Tibial nerve (tissue), 4 donors: ENCODE measurements around the gene CRIP3. TPM values are rescaled to one million over a fixed set of nuclear protein-coding genes. Genes with fewer than 3 reads are reported as not detected.
"Not testable (repeated sequence)": the region's sequence is repeated elsewhere in the genome, so short reads cannot be mapped to it uniquely, and the experiment has no call there.

Experiments
- DNase-seq, 2 donors: peaks; one replicate each; pipeline ENCODE4 v3.0.0-alpha.2; 2019; ENCODE audit warnings: low spot score in 2 of 2
- H3K27ac ChIP-seq, 4 donors: fragments of 200-600 bp; sonication (generic) in 3 of 4; one replicate each; pipeline ENCODE4 v1.5.1; 2017 to 2019; ENCODE audit warnings: mild to moderate bottlenecking in 1 of 4
- H3K27me3 ChIP-seq, 2 donors: fragments of 200-600 bp; sonication (generic) in 1 of 2; one replicate each; pipeline versions ENCODE4 v1.5.1 to v1.6.0; 2017 to 2019
- H3K36me3 ChIP-seq, 3 donors: fragments of 200-600 bp; sonication (generic); one replicate each; pipeline ENCODE4 v1.5.1; 2018 to 2019
- H3K4me1 ChIP-seq, 4 donors: fragments of 200-600 bp; sonication (generic) in 3 of 4; one replicate each; pipeline ENCODE4 v1.5.1; 2017 to 2019
- H3K4me3 ChIP-seq, 4 donors: fragments of 200-600 bp; sonication (generic) in 3 of 4; one replicate each; pipeline ENCODE4 v1.5.1; 2017 to 2019; ENCODE audit warnings: mild to moderate bottlenecking in 1 of 4, moderate library complexity in 1 of 4
- H3K9me3 ChIP-seq, 4 donors: fragments of 200-600 bp; sonication (generic) in 3 of 4; one replicate each; pipeline ENCODE4 v1.5.1; 2017 to 2019
- EP300 ChIP-seq, 2 donors: sonication (generic); formaldehyde crosslinking; IDR thresholded peaks; one replicate each; pipeline ENCODE4 v1.6.1; 2017; ENCODE audit warnings: antibody characterized with exemption in 2 of 2, mild to moderate bottlenecking in 1 of 2
- POLR2A ChIP-seq, 2 donors: fragments of 450-650 bp; IDR thresholded peaks; one replicate each; pipeline ENCODE4 v1.6.1; 2017; ENCODE audit warnings: antibody characterized with exemption in 2 of 2, mild to moderate bottlenecking in 2 of 2, moderate library complexity in 2 of 2
- WGBS, 2 donors: methylation state at CpG; one replicate each; pipeline ENCODE4 v1.1.5; 2018; 5-methylcytosine and 5-hydroxymethylcytosine counted together
- total RNA-seq, 4 donors: library from RNA; depleted of rRNA; stranded (reverse); fragments of >200 nt; gene quantifications; one replicate each; pipeline ENCODE4 v1.1.0, GENCODE V29; 2016
- TF ChIP-seq, protein P1 (sequence below), 5 experiments: fragments of 200-600 bp in 3 of 5; fragments of 450-650 bp in 2 of 5; sonication (generic) in 3 of 5; IDR thresholded peaks; one replicate each; pipeline ENCODE4 v1.5.1; 2016 to 2019; ENCODE audit warnings: antibody characterized with exemption in 5 of 5, mild to moderate bottlenecking in 3 of 5, moderate library complexity in 2 of 5

Gene CRIP3
- total RNA-seq, 4 donors from 2014 or later, result 5.2 to 12.7 (median 6.1) TPM; not detected in 1

DNA sequence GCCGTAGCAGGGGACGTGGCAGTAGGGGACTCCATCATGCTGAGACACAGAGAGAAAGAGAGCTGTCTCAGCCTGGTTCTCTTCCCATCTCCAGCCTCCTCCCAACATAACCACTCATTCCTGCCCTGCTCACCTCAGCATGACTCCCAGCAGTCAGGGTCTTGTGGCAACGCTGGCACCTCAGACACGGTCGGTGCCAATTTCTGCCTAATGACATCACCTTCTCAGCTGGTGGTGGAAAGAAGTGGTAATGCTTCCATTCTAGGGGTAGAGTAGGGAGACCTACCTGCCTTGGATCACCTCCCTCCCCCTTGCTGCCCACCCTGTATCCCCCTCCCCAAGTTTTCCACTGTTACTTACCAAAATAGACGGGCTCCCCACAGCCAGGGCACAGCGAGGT, 2.5 kb downstream of the CRIP3 start:
- H3K27ac ChIP-seq, result no peak overlapping the region
- TF ChIP-seq, protein P1, sequence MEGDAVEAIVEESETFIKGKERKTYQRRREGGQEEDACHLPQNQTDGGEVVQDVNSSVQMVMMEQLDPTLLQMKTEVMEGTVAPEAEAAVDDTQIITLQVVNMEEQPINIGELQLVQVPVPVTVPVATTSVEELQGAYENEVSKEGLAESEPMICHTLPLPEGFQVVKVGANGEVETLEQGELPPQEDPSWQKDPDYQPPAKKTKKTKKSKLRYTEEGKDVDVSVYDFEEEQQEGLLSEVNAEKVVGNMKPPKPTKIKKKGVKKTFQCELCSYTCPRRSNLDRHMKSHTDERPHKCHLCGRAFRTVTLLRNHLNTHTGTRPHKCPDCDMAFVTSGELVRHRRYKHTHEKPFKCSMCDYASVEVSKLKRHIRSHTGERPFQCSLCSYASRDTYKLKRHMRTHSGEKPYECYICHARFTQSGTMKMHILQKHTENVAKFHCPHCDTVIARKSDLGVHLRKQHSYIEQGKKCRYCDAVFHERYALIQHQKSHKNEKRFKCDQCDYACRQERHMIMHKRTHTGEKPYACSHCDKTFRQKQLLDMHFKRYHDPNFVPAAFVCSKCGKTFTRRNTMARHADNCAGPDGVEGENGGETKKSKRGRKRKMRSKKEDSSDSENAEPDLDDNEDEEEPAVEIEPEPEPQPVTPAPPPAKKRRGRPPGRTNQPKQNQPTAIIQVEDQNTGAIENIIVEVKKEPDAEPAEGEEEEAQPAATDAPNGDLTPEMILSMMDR (IDR thresholded peaks at IDR 0.05), result no peak
- no peak for TF ChIP-seq POLR2A (IDR thresholded peaks at IDR 0.05)
- no peak for TF ChIP-seq EP300 (IDR thresholded peaks at IDR 0.05)
- no peak for DNase-seq
- H3K4me3 ChIP-seq, result no peak overlapping the region
- peaks cover 0 to 13% (median 3%) of the 10 kb centered on the region in 4 donors for H3K4me1 ChIP-seq
- no peaks in the 10 kb centered on the region for H3K9me3 ChIP-seq
- WGBS, 2 donors, result 81 to 89% methylated on average over 7 of the region's 7 CpGs
- H3K36me3 ChIP-seq, result no peaks in the 10 kb centered on the region
- H3K27me3 ChIP-seq, result peaks cover 0 to 27% of the 10 kb centered on the region in 2 donors

DNA sequence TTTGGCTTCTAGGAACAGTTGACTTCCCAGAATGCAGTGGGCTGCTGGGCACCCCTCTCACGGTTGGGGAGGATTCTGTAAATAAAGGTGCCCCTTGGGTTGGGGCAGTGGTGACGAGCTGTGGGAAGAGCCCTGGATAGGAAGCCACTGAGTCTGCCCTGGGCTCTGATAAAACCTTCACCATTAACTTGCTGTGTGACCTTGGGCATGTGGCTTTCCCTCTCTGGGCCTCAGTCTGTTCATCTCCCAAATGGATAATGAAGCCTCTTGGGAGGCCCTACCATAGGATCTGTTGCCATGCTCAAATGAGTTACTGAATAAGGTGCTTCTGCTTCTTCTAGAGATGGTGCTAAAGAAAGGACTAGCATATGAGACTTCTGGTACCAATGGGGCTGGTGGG, 3.7 kb downstream of the CRIP3 start:
- DNase-seq, result no peak
- 89 to 92% methylated on average over 2 of the region's 2 CpGs for WGBS, 2 donors
- Histone ChIP-seq H3K9me3 (no peaks in the 10 kb centered on the region), H3K27me3 (peaks cover 0 to 28% of the 10 kb centered on the region in 2 donors), H3K4me3 (no peak overlapping the region), H3K27ac (no peak overlapping the region), H3K4me1 (peaks cover 0 to 13% (median 3%) of the 10 kb centered on the region in 4 donors), H3K36me3 (no peaks in the 10 kb centered on the region)
- TF ChIP-seq, protein P1 (IDR thresholded peaks at IDR 0.05), result no peak
- TF ChIP-seq POLR2A (IDR thresholded peaks at IDR 0.05) (no peak), EP300 (IDR thresholded peaks at IDR 0.05) (no peak)

DNA sequence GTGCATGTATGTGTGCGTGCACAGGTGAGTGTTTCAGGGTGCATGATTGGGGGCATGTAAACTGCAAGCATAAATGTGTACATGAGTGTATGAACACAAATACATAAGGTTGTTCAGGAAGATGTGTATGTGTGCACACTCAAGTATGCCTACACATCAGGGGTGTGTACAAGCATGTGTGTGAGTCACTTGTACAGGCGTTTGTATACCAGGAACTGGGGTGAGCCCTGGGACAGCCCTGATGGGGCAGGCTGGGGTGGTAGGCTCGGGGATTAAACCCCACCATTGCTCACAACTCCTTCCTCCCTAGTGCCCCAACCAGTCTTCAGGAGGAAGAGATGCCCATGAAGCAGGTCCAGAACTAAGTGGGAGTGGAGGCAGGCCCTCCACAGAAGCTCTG, 4.3 kb downstream of the CRIP3 start:
- WGBS, 2 donors, result 70 to 78% methylated on average over 3 of the region's 3 CpGs
- TF ChIP-seq POLR2A (IDR thresholded peaks at IDR 0.05), result no peak
- TF ChIP-seq EP300 (IDR thresholded peaks at IDR 0.05), result no peak
- TF ChIP-seq, protein P1 (IDR thresholded peaks at IDR 0.05), result no peak
- Histone ChIP-seq H3K27ac (no peak overlapping the region), H3K36me3 (no peaks in the 10 kb centered on the region), H3K4me3 (no peak overlapping the region), H3K9me3 (no peaks in the 10 kb centered on the region), H3K27me3 (peaks cover 0 to 33% of the 10 kb centered on the region in 2 donors), H3K4me1 (peaks cover 0 to 13% (median 3%) of the 10 kb centered on the region in 4 donors)
- DNase-seq, result no peak

DNA sequence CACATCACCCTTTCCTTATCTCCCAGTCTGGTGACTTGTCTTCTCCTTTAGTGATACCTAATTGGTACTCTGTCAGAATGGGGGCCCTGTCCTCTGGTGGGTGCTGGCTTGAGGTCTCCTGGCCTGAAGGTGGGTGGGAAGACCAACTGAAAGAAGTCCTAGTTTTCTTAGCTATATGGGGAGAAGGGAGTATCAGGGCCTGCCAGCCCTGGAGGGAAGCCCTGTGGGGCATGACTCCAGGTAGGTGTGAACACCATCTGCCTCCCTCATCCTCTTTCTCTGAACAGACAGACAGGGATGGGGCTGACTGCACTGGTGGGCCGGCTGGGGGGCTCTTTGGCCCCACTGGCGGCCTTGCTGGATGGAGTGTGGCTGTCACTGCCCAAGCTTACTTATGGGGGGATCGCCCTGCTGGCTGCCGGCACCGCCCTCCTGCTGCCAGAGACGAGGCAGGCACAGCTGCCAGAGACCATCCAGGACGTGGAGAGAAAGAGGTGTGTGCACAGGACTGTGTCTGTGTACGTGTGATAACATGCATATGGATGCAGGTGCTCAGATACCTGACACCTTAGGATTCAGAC, 4.8 kb downstream of the CRIP3 start:
- Histone ChIP-seq H3K4me3 (no peak overlapping the region), H3K4me1 (peaks cover 0 to 12% (median 3%) of the 10 kb centered on the region in 4 donors), H3K27me3 (peaks cover 0 to 35% of the 10 kb centered on the region in 2 donors), H3K9me3 (no peaks in the 10 kb centered on the region), H3K36me3 (no peaks in the 10 kb centered on the region), H3K27ac (no peak overlapping the region)
- DNase-seq, result no peak
- TF ChIP-seq, protein P1 (IDR thresholded peaks at IDR 0.05), result no peak
- TF ChIP-seq POLR2A (IDR thresholded peaks at IDR 0.05) (no peak), EP300 (IDR thresholded peaks at IDR 0.05) (no peak)
- 83 to 84% methylated on average over 7 to 8 of the region's 8 CpGs for whole genome bisulfite sequencing, 2 donors

DNA sequence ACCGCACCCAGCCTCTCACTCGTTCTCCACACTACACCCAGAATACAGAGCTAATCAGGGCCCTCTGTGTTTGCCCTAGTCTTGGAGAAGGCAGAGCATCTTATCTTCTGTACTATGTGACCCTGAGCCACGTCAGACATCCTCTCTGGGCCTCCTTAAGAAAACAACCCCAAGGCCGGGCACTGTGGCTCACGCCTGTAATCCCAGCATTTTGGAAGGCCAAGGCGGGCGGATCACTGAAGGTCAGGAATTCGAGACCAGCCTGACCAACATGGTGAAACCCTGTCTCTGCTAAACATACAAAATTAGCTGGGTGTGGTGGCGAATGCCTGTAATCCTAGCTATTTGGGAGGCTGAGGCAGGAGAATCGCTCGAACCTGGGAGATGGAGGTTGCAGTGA, 5.6 kb downstream of the CRIP3 start:
- H3K4me1 ChIP-seq, H3K9me3 ChIP-seq, H3K36me3 ChIP-seq, DNase-seq, H3K4me3 ChIP-seq, H3K27ac ChIP-seq: not testable (repeated sequence)
- peaks cover 0 to 35% of the 10 kb centered on the region in 2 donors for H3K27me3 ChIP-seq
- WGBS, 2 donors, result 87 to 91% methylated on average over 11 of the region's 11 CpGs
